GM23248 (cell line): ENCODE measurements around the gene ANKS1B.

Experiments used
- EZH2 ChIP-seq: fragments of 200-600 bp; sonication (generic); IDR thresholded peaks from 2 replicates; pipeline ENCODE4 v1.6.1; 2018; ENCODE audit warnings: antibody characterized with exemption, mild to moderate bottlenecking; ENCODE audit not compliant: insufficient read depth, poor library complexity, severe bottlenecking
- EZH2phosphoT487 ChIP-seq: fragments of 200-600 bp; sonication (generic); IDR thresholded peaks from 2 replicates; pipeline ENCODE4 v1.6.1; 2018; ENCODE audit warnings: antibody characterized with exemption, moderate library complexity, mild to moderate bottlenecking, low read depth; ENCODE audit not compliant: insufficient read depth

DNA sequence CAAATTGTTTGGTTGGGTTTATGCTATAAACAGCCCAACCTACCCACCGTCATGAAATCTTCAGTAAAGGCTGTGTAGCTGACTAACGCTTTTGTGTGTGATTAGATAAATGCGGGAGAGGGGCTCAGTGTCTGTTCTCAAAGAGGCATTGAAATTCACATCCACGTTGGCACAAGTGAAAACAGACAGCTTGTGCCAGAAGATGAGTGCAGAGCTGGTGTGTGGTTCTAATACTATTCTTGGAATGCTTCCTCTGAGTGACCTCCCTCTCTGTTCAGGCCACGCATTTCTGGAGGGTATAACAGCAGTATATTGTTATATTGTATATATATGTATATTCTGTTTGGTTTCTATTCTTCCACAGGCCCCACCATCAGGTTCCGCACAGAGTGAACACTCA is 1075.9 kb downstream of the ANKS1B start:
- TF ChIP-seq EZH2 = no peak
- TF ChIP-seq EZH2phosphoT487 = no peak
